Measurements from ENCODE around the gene OPCML. TPM values are rescaled to one million over a fixed set of nuclear protein-coding genes. Genes with fewer than 3 reads are reported as not detected.

OPCML gene
- total and polyA plus RNA-seq, 4 donors: under 0.01 to 0.01 TPM; not detected in 2

- no peak for TF ChIP-seq REST (IDR thresholded peaks at IDR 0.05)
Measured at GRCh38 chr11:133553885-133554740, 21.8 kb upstream of the OPCML start (continued).

- no peaks in the 10 kb centered on the region for H3K36me3 ChIP-seq (ENCODE audit: control insufficient read depth in 4 of 4, insufficient read depth in 3 of 4, low read depth in 1 of 4, low read length in 3 of 4)
- no peaks in the 10 kb centered on the region for H3K27me3 ChIP-seq (ENCODE audit: control insufficient read depth in 4 of 4, insufficient read depth in 4 of 4, low read length in 3 of 4)
- no peaks in the 10 kb centered on the region for H3K9me3 ChIP-seq (ENCODE audit: control insufficient read depth in 4 of 4, low read length in 3 of 4)
- no peak overlapping the region for H3K4me3 ChIP-seq (ENCODE audit: low read depth in 1 of 3, low read length in 3 of 3)
- no peak overlapping the region for H3K27ac ChIP-seq (ENCODE audit: low read depth in 1 of 2, low read length in 2 of 2)
- no peaks in the 10 kb centered on the region for H3K4me1 ChIP-seq (ENCODE audit: control insufficient read depth in 4 of 4, insufficient read depth in 4 of 4, low read length in 3 of 4)
- WGBS: 89% methylated on average over 6 of the region's 6 CpGs
- no peak for TF ChIP-seq FOXA2 (IDR thresholded peaks at IDR 0.05)
- DNase-seq (ENCODE audit: low spot score): no peak
- H3K9ac ChIP-seq (ENCODE audit: low read depth in 1 of 2, low read length in 2 of 2): no peak overlapping the region
Measured at GRCh38 chr11:133552938-133553337, 20.6 kb upstream of the OPCML start.

DNA sequence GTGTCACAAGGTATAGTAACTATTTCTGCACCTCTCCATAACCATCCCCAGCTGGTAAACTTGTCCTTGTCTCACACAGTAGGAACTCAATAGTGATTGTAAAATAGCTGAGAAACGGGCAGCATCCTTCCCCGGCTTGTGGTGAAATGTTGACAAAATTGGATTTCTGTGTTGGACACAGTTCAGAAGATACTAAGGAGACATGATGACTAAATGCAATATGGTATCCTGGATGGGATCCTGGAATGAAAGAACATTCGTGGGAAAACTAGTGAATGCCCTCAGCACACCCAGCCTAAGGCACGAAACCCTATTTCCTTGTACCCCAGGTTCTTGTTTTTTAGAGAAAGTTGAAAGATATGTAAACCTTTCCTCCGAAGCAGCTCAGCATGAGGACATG lies 18.8 kb upstream of the OPCML start:
- no peaks in the 10 kb centered on the region for H3K36me3 ChIP-seq (ENCODE audit: control insufficient read depth in 4 of 4, insufficient read depth in 3 of 4, low read depth in 1 of 4, low read length in 3 of 4)
- H3K9me3 ChIP-seq (ENCODE audit: control insufficient read depth in 4 of 4, low read length in 3 of 4): no peaks in the 10 kb centered on the region
- H3K27ac ChIP-seq (ENCODE audit: low read depth in 1 of 2, low read length in 2 of 2): no peak overlapping the region
- H3K9ac ChIP-seq (ENCODE audit: low read depth in 1 of 2, low read length in 2 of 2): no peak overlapping the region
- no peaks in the 10 kb centered on the region for H3K27me3 ChIP-seq (ENCODE audit: control insufficient read depth in 4 of 4, insufficient read depth in 4 of 4, low read length in 3 of 4)
- 77% methylated on average over 5 of the region's 5 CpGs for WGBS
- no peak for DNase-seq (ENCODE audit: low spot score)
- H3K4me3 ChIP-seq (ENCODE audit: low read depth in 1 of 3, low read length in 3 of 3): no peak overlapping the region
- TF ChIP-seq MAX (IDR thresholded peaks at IDR 0.05): no peak
- no peak for TF ChIP-seq SP1 (IDR thresholded peaks at IDR 0.05)
- no peak for TF ChIP-seq TAF1 (conservative IDR thresholded peaks at IDR 0.05)
- no peak for TF ChIP-seq GABPA (IDR thresholded peaks at IDR 0.05 in 1 of 2, conservative IDR thresholded peaks at IDR 0.05 in 1 of 2)
- TF ChIP-seq YY1 (IDR thresholded peaks at IDR 0.05): no peak
- no peak for TF ChIP-seq JUND (IDR thresholded peaks at IDR 0.05)
- no peak for TF ChIP-seq FOXA2 (IDR thresholded peaks at IDR 0.05)
- TF ChIP-seq ATF3 (IDR thresholded peaks at IDR 0.05): no peak
- TF ChIP-seq, protein P1, sequence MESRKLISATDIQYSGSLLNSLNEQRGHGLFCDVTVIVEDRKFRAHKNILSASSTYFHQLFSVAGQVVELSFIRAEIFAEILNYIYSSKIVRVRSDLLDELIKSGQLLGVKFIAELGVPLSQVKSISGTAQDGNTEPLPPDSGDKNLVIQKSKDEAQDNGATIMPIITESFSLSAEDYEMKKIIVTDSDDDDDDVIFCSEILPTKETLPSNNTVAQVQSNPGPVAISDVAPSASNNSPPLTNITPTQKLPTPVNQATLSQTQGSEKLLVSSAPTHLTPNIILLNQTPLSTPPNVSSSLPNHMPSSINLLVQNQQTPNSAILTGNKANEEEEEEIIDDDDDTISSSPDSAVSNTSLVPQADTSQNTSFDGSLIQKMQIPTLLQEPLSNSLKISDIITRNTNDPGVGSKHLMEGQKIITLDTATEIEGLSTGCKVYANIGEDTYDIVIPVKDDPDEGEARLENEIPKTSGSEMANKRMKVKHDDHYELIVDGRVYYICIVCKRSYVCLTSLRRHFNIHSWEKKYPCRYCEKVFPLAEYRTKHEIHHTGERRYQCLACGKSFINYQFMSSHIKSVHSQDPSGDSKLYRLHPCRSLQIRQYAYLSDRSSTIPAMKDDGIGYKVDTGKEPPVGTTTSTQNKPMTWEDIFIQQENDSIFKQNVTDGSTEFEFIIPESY (IDR thresholded peaks at IDR 0.05): no peak
- TF ChIP-seq RXRA (IDR thresholded peaks at IDR 0.05): no peak
- no peaks in the 10 kb centered on the region for H3K4me1 ChIP-seq (ENCODE audit: control insufficient read depth in 4 of 4, insufficient read depth in 4 of 4, low read length in 3 of 4)
